ENCODE results near the gene FGF6.

- TF ChIP-seq CTCF (IDR thresholded peaks at IDR 0.05; ENCODE audit: insufficient read depth, low read depth, low read length): no peak
- TF ChIP-seq EZH2 (IDR thresholded peaks at IDR 0.05; ENCODE audit: insufficient read depth, low read length): no peak
These were observed 12.5 kb downstream of the FGF6 start for GRCh38 chr12:4432878-4433744.
